HFFc6 (cell line): ENCODE results near the gene ADAP2. TPM values are rescaled to one million over a fixed set of nuclear protein-coding genes. Genes with fewer than 3 reads are reported as not detected.
"Not testable (repeated sequence)": the region's sequence is repeated elsewhere in the genome, so short reads cannot be mapped to it uniquely, and the experiment has no call there.

Experiments
- DNase-seq: peaks from one replicate; pipeline ENCODE4 v3.0.0-alpha.2; 2018
- H3K27ac Mint-ChIP-seq: 2 replicates; pipeline ENCODE4 v1.8.0; 2020; ENCODE audit warnings: mild to moderate bottlenecking, mixed read lengths
- H3K27me3 Mint-ChIP-seq: 2 replicates; pipeline ENCODE4 v1.8.0; 2021; ENCODE audit warnings: mild to moderate bottlenecking, moderate library complexity, mixed read lengths; ENCODE audit not compliant: insufficient read depth
- H3K36me3 Mint-ChIP-seq: 2 replicates; pipeline ENCODE4 v1.8.0; 2021; ENCODE audit warnings: low read depth, mixed read lengths
- H3K4me1 Mint-ChIP-seq: 2 replicates; pipeline ENCODE4 v1.8.0; 2020; ENCODE audit warnings: low read depth, mixed read lengths
- H3K4me3 Mint-ChIP-seq: 2 replicates; pipeline ENCODE4 v1.8.0; 2020; ENCODE audit warnings: mild to moderate bottlenecking, moderate library complexity, mixed read lengths
- H3K9me3 Mint-ChIP-seq: 2 replicates; pipeline ENCODE4 v1.8.0; 2020; ENCODE audit warnings: mild to moderate bottlenecking, mixed read lengths
- total RNA-seq, 6 experiments: library from RNA; stranded (reverse); fragmentation: NEBNext Ultra II Directional; extraction: Animal tissue kit (Norgen Biotek cat#: 25700); gene quantifications; 2 replicates in 1 of 6; 3 replicates in 5 of 6; pipeline ENCODE4 v1.2.3, GENCODE V29; 2021
- TF ChIP-seq, protein P1 (sequence below): fragments of 200-600 bp; sonication (generic); IDR thresholded peaks from 2 replicates; pipeline ENCODE4 v1.5.0; 2021; ENCODE audit warnings: antibody characterized with exemption, mild to moderate bottlenecking

ADAP2 gene
- total RNA-seq, 6 experiments from 2014 or later, result 0.12 to 0.61 (median 0.37) TPM

GRCh38 chr17:30926516-30926915, 4.8 kb downstream of the ADAP2 start:
- H3K27me3 Mint-ChIP-seq, result peaks cover 38% of the 10 kb centered on the region
- peaks cover 6% of the 10 kb centered on the region for H3K4me1 Mint-ChIP-seq
- no peak overlapping the region for H3K4me3 Mint-ChIP-seq
- H3K27ac Mint-ChIP-seq, result no peak overlapping the region
- H3K9me3 Mint-ChIP-seq, result no peaks in the 10 kb centered on the region
- no peak for DNase-seq
- TF ChIP-seq, protein P1, sequence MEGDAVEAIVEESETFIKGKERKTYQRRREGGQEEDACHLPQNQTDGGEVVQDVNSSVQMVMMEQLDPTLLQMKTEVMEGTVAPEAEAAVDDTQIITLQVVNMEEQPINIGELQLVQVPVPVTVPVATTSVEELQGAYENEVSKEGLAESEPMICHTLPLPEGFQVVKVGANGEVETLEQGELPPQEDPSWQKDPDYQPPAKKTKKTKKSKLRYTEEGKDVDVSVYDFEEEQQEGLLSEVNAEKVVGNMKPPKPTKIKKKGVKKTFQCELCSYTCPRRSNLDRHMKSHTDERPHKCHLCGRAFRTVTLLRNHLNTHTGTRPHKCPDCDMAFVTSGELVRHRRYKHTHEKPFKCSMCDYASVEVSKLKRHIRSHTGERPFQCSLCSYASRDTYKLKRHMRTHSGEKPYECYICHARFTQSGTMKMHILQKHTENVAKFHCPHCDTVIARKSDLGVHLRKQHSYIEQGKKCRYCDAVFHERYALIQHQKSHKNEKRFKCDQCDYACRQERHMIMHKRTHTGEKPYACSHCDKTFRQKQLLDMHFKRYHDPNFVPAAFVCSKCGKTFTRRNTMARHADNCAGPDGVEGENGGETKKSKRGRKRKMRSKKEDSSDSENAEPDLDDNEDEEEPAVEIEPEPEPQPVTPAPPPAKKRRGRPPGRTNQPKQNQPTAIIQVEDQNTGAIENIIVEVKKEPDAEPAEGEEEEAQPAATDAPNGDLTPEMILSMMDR, result no peak
- H3K36me3 Mint-ChIP-seq, result no peaks in the 10 kb centered on the region

GRCh38 chr17:30927756-30928155, 6.0 kb downstream of the ADAP2 start:
- DNase-seq, result no peak
- peaks cover 3% of the 10 kb centered on the region for H3K4me1 Mint-ChIP-seq
- TF ChIP-seq, protein P1, result no peak
- H3K36me3 Mint-ChIP-seq, result no peaks in the 10 kb centered on the region
- no peaks in the 10 kb centered on the region for H3K9me3 Mint-ChIP-seq
- no peak overlapping the region for H3K27ac Mint-ChIP-seq
- no peak overlapping the region for H3K4me3 Mint-ChIP-seq
- peaks cover 34% of the 10 kb centered on the region for H3K27me3 Mint-ChIP-seq

DNA sequence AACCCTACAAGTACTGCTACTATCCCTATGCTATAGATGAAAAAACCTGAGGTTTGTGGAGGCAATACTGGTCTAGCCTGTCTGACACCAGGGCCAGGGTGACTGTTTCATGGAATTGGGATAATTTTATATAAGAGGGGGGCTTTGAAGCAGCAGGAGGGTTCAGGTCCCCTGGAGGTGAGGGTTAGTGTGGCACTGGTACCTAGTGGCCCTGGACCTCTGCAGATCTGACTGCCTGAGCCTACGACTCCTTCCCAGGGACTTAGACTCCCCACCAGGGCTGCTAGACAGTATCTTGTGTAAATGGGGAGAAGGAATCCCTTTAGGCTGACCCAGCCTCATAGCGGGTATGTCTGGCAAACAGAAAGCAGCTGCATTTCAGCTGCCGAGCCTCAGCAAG, 6.8 kb downstream of the ADAP2 start:
- no peak for DNase-seq
- peaks cover 29% of the 10 kb centered on the region for H3K27me3 Mint-ChIP-seq
- no peaks in the 10 kb centered on the region for H3K9me3 Mint-ChIP-seq
- TF ChIP-seq, protein P1, result no peak
- H3K4me3 Mint-ChIP-seq, result no peak overlapping the region
- no peaks in the 10 kb centered on the region for H3K4me1 Mint-ChIP-seq
- H3K36me3 Mint-ChIP-seq, result no peaks in the 10 kb centered on the region
- H3K27ac Mint-ChIP-seq, result no peak overlapping the region

DNA sequence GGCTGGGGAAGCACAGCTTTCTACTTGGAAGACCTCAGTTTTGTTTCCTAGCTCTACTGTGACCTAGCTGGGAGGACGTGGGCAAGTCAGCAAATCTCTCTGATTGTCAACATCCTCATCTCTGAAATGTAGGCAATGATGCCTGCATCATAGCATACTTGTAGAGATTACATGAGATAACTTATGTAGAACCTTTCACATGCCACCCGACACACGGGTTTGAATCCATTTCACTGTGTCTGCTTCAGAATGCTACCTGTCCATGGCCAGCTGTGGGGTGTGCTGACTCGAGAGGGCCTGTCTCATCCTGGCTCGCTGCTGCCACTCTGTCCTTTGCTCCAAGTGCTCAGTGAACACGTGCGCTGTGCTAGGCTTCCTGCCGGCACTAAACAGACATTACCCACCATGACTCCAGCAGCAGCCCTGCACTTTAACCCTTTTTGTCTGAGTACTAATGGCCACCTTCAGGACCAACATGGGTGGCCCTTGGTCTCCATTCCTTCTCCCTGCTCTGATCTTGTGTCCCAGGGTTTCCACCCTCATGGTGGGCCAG, 7.4 kb downstream of the ADAP2 start:
- Mint-ChIP-seq H3K4me3 (no peak overlapping the region), H3K9me3 (no peaks in the 10 kb centered on the region), H3K27me3 (peaks cover 28% of the 10 kb centered on the region), H3K27ac (no peak overlapping the region), H3K36me3 (no peaks in the 10 kb centered on the region), H3K4me1 (no peaks in the 10 kb centered on the region)
- no peak for DNase-seq
- TF ChIP-seq, protein P1, result no peak

DNA sequence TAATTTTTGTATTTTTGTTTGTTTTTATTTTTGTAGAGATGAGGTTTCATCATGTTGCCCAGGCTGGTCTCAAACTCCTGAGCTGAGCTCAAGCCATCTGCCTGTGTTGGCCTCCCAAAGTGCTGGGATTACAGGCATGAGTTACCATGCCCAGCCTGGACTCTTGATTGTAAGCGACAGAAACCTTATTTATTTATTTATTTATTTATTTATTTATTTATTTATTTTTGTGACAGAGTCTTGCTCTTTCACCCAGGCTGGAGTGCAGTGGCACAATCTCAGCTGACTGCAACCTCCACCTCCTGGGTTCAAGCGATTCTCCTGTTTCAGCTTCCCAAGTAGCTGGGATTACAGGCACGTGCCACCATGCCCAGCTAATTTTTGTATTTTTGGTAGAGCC, 8.1 kb downstream of the ADAP2 start:
- not testable (repeated sequence) for H3K9me3 Mint-ChIP-seq, H3K4me1 Mint-ChIP-seq, DNase-seq, H3K27ac Mint-ChIP-seq, H3K4me3 Mint-ChIP-seq, H3K36me3 Mint-ChIP-seq
- peaks cover 28% of the 10 kb centered on the region for H3K27me3 Mint-ChIP-seq

DNA sequence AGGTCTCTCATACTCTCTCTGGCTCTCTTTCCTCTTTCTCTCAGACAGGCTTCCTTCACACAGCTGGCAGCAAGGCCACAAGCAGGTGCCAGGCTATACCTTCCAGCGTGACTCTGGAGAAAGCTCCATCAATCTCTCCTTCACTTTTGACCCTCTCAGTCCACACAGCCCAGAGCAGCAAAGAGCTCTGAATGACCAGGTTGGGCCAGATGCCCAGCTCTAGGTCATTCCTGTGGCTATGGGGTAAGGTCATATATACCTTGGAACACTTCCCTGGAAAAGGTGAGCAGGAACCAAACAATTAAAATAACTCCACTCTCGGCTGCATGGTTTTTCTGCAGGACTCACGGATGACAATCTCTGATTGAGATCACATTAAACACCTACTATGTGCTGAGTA, 8.8 kb downstream of the ADAP2 start:
- H3K4me3 Mint-ChIP-seq, result no peak overlapping the region
- no peak overlapping the region for H3K27ac Mint-ChIP-seq
- no peaks in the 10 kb centered on the region for H3K9me3 Mint-ChIP-seq
- TF ChIP-seq, protein P1, result no peak
- no peaks in the 10 kb centered on the region for H3K36me3 Mint-ChIP-seq
- H3K4me1 Mint-ChIP-seq, result no peaks in the 10 kb centered on the region
- H3K27me3 Mint-ChIP-seq, result peaks cover 29% of the 10 kb centered on the region
- DNase-seq, result no peak

DNA sequence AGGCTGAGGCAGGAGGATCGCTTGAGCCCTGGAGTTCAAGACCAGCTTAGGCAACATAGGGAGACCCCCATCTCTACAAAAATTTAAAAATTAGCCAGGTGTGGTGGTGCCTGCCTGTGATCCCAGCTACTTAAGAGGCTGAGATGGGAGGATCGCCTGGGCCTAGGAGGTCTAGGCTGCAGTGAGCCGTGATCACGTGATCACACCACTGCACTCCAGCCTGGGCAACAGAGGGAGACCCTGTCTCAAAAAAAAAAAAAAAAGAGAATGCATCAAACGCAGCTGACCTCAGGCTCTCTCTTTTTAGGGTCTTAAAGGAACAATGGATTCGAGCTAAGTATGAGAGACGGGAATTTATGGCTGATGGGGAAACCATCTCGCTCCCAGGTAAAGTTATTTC, 9.8 kb downstream of the ADAP2 start:
- H3K36me3 Mint-ChIP-seq, H3K27ac Mint-ChIP-seq, DNase-seq, H3K9me3 Mint-ChIP-seq, H3K4me3 Mint-ChIP-seq, H3K4me1 Mint-ChIP-seq: not testable (repeated sequence)
- peaks cover 32% of the 10 kb centered on the region for H3K27me3 Mint-ChIP-seq
